AG09319 (cell line): Measurements from ENCODE around the gene TRAPPC3L.
A peak's percentile ranks its signal among the peaks of the same experiment; 100 is the strongest.

ENCODE experiments used
- DNase-seq: peaks from one replicate; pipeline ENCODE4 v3.0.0-alpha.2; 2010; ENCODE audit warnings: low read depth; ENCODE audit errors: extremely low read depth
- TF ChIP-seq, protein P1 (sequence below): IDR thresholded peaks from 2 replicates; pipeline ENCODE4 v1.5.1; 2011; ENCODE audit warnings: low read depth, mild to moderate bottlenecking, inconsistent platforms, low read length, moderate library complexity

The TRAPPC3L gene

DNA sequence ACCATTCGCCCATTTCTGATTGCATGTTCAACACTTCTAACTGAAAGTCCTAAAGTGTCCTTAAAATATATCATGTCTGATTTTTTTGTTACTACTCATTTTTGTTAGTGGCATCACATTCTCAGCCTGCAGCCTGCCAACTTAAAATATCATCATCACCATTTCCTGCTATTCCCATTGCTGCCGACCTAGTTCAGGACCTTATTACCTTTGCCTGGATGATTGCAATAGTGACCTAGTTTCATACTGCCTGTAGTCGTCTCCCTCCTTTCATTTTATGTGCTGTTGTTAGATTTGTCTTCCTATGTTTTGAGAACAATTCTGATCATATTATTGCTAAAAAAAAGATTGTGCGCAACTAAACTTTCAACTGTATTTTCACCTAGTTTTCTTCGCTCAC lies 32.0 kb upstream of the TRAPPC3L start:
- TF ChIP-seq, protein P1, sequence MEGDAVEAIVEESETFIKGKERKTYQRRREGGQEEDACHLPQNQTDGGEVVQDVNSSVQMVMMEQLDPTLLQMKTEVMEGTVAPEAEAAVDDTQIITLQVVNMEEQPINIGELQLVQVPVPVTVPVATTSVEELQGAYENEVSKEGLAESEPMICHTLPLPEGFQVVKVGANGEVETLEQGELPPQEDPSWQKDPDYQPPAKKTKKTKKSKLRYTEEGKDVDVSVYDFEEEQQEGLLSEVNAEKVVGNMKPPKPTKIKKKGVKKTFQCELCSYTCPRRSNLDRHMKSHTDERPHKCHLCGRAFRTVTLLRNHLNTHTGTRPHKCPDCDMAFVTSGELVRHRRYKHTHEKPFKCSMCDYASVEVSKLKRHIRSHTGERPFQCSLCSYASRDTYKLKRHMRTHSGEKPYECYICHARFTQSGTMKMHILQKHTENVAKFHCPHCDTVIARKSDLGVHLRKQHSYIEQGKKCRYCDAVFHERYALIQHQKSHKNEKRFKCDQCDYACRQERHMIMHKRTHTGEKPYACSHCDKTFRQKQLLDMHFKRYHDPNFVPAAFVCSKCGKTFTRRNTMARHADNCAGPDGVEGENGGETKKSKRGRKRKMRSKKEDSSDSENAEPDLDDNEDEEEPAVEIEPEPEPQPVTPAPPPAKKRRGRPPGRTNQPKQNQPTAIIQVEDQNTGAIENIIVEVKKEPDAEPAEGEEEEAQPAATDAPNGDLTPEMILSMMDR, result no peak
- DNase-seq, result no peak

DNA sequence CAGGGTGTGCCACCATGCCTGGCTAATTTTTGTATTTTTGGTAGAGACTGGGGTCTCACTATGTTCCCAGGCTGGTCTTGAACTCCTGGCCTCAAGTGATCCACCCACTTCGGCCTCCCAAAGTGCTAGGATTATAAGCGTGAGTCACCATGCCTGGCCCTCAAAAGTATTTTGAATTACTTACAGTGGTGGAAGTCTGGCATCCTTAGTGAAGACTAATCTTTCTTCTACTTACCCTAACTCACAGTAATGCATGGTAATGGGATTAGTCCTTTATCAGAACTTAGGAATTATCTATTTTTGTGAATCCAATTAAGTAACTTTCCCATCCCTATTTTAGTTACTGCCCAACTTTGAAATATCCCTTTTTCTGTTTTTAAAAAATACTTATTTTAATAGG lies 29.7 kb upstream of the TRAPPC3L start:
- DNase-seq, result no peak

DNA sequence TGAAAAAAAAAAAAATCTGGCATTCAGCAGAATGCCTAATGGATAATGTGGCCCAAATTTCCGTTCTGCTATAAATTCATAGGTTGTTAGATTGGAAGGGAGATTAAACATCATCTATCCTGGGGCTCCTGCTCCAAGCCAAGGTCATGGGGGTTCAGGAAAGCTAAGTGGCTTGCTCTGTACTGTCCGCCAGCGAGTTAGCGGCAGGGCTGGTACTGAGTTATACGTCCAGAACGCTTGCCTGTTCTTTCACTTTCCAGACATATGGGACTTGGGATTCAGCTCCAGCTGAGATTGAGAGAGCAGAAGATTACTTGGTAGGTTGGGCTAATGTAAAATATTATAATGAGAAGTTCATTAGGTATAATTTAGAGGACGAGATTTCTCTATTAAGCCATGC lies 26.7 kb upstream of the TRAPPC3L start:
- DNase-seq, result no peak
- TF ChIP-seq, protein P1, result no peak

More for the DNA sequence above, 29.7 kb upstream of the TRAPPC3L start:
- TF ChIP-seq, protein P1, result no peak

DNA sequence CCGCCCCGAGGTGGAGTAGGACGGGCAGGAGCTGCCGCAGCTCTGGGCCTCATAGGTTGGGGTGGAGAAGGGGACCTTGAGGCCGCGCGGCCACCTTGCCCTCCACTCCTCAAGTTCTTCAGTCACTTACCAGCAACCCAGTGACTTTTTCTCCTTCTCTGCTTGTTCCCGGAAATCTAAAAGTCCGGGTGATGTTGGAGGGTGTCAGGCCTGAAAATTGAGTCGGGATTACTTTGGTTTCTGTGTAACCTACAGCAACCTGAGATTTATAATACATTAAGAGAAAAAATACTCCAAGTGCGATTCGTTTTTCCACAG lies 26.2 kb upstream of the TRAPPC3L start:
- TF ChIP-seq, protein P1, result no peak
- no peak for DNase-seq

DNA sequence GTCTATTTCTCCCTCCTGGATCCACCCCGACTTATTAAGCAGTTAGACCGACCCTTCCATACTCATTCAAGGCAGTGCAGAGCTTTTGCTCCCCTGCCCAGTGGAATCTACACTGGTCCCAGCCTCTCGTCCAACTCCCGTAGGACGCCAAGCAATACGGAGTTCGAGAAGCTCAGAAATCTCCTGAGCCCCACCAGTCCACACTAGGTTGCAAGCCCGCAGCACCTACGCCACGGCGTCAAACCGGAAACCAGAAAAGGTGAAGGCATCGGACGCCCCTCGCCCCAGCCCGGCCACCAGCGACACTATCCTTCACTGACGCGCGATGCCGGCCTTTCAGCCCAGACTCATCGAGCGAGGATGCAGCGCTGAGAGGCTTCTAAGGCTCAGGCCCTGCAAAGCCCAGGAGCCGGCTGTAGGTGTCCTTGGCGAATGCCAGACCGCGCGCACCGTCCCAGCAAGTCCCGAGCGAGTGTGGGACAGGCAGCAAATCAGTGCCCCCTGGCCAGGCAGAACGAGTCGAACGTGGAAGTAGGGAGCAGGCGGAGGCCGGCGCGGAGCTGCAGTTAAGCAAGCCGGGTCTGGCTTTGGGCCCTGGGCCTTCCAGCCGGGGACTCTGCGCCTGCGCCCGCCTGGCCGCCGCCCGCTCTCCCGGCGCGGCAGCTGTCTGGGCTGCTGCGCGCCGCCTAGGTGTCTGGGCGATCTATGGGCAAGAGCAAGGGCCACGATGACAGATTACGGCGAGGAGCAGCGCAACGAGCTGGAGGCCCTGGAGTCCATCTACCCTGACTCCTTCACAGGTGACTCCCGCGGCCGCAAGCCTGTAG lies 25.6 kb upstream of the TRAPPC3L start, which contains the start of gene RWDD1:
TSS of gene RWDD1 (plus strand) at position 649 of the 827 bp plus-strand sequence. CDS start at position 728, 79 bp downstream.
- TF ChIP-seq, protein P1, result no peak; the same call in 1 of the 2 replicates

DNA sequence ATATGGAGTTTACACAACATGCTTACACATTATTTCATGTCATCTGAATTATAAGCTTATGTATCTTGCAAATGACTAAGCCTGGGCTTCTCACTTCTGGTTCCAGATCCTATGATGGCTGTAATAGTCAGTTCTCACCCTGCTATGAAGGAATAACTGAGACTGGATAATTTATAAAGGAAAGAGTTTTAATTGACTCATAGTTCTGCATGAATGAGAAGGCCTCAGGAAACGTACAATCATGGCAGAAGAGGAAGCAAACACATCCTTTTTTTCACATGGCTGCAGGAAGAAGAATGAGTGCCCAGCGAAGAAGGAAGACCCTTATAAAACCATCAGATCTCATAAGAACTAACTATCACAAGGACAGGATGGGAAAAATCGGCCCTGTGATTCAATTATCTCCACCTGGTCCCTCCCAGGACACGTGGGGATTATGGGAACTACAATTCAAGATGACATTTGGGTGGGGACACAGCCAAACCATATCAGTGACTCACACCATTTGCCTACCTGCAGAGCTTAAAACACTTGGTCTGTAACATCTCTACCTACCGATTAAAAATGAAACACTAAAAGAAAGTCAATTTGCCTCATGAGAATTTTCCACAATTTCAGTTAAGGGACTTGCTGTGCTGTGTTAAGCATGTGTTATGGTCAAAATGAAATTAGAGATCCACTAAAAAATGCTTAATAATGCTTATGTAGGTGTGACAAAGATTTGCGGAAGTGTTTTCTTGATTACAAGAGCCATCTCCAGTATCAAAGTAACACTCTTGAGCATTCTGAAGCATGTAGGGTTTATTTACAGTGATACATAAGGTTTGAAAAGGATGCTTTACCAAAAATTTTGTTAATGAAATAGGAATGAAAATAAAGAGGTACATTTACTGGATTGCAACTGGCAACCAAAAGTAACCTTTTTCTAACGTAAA lies 23.6 kb upstream of the TRAPPC3L start:
- TF ChIP-seq, protein P1, result no peak
- no peak for DNase-seq

More for the DNA sequence above, 25.6 kb upstream of the TRAPPC3L start, which contains the start of gene RWDD1:
- peak; percentile 100 for DNase-seq

DNA sequence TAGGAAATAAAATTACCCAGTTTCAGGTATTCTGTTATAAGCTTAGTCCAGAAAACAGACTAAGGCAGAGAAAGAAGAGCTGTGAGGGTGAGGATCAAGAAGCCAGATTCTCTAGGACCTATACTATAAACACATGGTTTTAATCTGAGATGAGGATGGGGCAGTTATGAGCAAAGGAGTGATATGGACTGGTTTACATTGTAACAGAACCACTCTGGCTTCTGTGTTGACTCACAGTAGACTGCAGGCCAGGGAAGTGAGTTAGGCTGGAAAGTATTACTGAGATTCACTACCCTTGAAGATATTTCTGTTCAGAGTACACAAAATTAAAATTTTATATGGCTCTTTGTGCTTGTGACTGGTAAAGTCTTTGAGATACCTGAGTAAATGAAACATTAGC lies 22.6 kb upstream of the TRAPPC3L start:
- TF ChIP-seq, protein P1, result no peak
- no peak for DNase-seq
